HG03378 (cell line): ENCODE measurements around the gene RPS6KA2.
A peak's percentile ranks its signal among the peaks of the same experiment; 100 is the strongest.

Experiments
- ATAC-seq: cut with Tn5 transposase; IDR thresholded peaks from one replicate; pipeline ENCODE4 v1.9.1; 2021; ENCODE audit warnings: mild to moderate bottlenecking, moderate library complexity; ENCODE audit not compliant: unreplicated experiment

RPS6KA2 gene

DNA sequence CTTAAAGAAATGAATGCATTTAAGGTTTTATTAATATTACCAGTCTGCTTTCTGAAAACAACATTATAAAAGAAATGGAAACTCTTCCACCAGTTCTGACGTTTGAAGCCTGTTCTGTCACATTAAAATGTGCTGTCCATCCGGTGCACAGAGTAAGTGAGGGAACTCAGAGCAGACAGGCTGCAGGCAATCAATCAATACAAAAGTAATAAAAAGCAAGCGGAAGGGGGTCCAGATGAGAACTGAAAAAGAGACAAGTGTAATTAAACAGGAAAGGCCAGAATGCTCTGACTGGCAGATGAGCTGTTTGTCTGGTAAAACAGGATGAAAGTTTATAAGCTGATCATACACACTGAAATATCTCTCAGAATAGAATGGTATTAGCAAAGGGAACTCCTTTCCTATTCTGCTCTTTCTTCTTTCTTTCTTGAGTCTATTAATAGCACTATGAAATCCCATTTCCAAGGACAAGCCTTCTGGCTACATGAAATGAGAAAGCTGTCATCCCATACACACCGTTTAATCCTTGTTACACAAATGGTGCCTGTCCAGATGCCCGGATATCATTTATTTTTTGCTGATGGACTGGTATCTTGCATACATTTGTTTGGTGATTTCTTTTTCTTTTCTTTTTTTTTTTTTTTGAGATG, 134.8 kb downstream of the RPS6KA2 start:
- ATAC-seq, result no peak

DNA sequence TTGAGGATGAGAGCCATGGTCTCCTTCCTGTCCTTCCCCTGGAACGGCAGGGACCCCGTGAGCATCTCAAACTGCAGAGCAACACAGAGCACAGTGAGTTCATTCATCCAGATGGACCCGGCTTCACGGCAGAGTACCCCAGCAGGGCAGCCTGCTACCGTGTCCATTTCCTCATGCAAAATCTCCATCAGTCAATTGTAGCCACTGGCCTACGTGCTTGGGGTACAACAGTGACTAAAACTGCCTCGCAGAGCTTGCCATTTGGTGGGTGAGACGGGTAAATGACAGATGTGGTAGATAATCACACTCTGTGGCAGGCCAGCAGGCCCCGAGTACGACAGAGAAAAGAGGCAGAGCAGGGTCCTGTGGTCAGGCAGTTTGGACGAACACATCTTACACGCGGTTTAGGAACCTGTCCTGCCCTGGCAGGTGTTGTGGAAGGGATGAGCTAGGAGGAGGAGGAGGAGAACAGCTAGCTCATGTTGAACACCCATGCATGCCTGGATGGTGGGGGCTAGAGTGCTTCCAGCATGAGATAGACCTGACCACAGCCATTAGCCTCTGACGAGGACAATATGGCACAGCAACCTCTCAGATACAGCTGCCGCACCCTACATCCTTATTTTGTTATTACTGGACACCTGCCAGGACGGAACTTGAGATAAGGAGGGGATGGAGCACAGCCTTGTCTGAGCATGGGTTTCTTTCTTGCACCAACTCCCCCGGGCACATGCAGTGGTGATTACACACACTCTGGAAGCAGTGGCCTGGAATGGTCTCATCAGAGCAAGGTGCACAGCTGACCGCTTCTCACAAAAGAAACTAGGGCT, 136.2 kb downstream of the RPS6KA2 start:
- no peak for ATAC-seq

DNA sequence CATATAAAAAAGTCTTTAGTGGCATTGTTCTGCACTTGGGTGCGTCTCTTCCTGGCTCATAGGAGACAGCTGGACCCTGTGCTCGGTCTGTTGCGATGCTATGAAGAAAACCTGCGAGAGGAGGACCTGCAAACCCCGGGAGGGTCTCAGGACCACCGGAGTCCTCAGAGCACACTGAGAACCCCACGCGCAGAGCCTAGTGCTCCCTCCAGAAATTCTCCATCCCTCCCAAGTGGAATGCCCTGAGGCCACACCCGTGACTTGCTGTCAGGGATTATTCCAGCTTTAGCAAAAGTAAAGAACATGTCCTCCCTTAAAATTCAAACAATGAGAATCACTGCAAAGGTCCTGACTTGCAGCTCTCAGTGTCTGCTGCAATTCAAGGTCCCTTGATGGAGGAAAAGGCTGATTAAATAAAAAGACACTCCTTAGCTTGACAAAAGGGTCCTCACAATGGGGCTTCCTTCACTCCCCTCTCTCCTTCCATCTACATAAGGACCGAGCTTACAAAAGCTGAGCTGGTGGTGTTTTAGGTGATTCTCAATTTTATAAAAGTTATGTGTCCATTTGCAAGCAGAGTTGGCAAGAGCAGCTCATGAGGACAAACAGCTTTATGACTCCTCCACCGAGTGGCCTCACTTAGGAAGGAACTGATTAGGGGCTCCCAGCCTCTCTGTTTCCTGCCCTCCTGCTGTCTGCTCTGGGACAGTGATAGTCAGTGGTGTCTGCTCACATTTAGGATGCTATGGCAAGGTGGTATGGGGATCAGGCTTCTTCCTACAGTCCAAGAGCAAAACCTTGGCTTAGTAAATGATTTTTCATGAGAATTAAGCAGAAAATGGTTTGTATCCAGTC, 137.5 kb downstream of the RPS6KA2 start:
- ATAC-seq, result no peak

DNA sequence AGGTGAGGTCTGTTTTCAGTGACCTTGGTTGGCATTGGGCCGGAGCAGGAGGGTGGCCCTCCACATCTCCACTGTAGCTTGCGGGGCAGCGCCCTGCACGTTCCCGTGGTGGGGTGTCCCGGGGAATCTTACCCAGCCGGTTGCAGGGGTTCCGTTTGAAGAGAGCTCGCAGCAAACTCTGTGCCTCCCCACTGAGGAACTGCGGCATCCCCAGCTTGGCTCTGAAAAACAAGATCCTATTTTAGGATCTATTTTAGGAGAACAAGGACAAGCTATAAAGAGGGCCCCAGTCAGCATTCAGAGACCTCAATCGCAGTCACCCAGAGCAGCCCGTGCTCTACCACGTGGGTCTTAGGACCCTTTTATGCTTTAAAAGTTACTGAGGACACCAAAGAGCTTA, 138.3 kb downstream of the RPS6KA2 start:
- no peak for ATAC-seq

DNA sequence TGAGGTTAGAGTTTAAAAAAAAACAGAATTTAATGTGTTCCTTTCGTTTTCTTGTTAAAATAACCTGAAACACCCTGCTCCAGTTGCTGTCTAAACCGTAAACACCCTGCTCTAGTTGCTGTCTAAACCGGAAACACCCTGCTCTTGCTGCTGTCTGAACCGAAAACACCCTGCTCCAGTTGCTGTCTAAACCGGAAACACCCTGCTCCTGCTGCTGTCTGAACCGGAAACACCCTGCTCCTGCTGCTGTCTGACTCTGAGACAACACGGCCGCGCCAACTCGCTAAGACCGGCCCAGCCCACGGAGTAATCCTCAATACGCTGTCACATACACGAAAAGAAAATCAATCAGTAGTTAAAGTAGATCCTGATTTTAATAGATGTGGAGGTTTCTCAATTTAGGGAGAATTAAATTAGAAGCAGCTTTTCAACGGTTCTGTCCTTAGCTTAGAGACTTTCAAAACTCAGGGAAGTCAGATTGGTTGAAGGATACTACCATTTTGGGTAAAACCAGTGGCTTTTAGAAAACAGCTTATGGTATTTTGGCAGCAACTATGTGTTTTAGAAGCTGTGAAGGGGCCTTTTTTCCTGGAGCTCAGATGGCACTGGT, 138.9 kb downstream of the RPS6KA2 start:
- ATAC-seq, result peak; percentile 91

DNA sequence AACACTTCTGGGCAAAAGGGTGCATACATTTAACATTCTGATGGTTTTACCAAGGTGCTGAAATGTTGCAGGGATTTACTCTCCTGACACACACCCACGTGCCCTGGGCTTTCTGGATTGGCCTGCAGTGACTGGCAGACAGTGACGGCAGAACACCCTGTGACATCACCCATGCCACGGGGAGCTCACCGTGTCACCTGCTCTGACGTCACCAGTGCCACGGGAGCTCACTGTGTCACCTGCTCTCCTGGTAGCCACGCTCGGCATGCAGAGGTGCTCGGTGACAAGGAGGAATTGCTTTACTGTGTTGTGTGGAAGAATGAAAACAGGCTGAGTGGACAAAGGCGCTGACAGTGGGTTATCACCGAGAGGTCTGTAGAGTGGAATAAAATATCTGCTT, 139.9 kb downstream of the RPS6KA2 start:
- ATAC-seq, result no peak

DNA sequence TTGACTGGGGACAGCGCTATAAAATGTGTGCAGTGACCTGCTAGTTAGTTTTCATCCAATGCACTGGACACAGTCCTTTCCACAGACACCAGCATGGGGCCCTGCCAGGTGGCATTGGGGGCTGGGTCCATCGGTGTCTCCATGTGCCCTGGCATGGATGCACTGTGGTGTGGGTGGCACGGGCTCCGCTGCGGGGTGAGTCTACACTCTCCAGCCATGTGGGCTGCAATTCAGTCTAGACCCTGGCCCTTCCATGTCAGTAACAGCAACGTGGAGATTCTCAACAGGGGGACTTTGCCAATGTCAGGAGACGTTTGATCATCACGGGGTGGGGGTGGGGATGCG, 140.5 kb downstream of the RPS6KA2 start:
- no peak for ATAC-seq

DNA sequence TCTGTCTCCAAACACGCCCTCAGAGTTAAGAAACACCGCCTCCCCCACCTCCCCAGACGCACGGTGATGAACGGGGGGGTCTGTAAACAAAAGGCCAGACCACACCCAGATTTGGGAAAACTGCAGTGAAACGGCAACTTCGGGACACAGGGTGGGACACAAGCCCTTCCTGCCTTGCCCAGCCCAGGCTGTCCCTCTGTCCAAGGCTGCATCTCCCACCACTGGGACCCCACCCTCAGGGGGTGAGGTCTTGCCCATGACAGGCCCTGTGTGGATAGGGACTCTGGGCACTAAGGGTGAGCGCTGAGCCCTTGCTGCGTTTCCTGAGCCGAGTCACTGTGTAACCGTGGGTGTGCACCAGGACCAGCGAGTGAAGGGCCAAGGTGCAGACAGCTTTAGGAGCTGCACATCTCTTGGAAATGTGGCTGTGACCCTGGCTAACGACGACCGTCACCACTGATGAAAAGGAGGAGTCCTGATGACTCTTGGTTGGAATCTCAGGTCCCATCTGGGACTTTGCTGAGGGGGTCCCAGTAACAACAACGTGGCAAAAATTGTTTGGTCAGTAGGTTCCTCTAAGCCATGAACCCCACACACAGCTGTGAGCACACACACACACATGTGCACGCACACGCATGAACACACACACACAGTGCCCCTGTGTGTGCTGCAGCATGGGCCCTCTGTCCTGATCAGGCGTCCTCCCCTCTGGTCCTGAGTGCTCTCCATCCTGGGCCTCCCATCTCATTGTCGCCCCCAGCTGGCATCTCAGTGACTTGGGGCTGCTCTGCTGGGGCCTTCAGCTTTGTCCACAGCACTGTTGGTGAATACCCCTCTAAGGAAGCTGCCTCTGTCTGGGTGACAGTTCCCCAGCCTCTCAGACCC, 141.2 kb downstream of the RPS6KA2 start:
- no peak for ATAC-seq

DNA sequence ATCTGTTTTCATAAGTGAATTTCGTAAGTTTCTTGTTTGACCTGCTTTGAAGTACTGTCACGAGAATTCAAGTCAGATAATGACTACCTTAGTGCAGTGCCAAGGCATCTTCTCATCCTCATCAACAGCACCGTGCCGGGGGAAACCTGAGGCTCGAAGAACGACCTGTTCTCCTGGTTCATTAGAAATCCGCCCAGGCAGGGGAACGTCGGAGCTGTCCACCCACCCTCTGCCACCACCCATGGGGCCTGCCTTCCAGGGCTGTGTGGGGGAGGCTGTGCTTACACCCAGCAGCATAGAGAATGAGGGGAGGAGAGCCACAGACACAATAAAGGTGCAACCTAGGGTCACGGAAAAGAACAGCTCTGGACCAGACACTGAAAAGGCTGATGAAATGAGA, 142.2 kb downstream of the RPS6KA2 start:
- no peak for ATAC-seq

DNA sequence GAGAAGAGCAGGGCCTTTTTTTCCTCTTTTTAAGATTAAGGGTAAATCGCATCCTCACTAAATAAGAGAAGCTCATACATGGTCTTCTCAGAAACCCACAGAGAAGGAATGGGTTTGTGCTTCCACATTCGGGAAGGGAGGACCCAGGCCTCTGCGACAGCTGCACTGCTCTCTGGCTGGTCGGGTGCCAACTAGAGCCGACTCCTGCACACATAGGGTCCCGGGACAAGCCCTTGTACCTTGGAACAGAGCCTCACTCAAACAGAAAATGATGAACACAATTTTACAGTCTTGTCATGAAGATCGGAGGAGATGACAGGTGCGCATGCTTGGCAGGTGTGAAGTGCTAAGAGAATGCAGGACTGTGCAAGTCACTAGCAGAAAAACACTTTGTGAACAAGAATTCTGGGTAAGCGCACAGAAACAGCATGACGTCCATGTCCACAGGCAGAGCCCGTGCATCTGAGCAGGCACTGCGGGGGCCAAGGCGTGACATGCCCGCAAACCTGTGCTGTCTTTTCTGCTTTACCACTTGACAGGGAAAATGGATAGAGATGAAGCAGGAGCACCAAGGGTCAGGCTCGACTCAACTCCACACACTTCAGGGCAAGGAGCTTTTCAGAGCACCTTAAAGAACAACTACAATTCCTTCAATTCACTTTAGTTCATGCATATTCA, 143.3 kb downstream of the RPS6KA2 start:
- ATAC-seq, result no peak

DNA sequence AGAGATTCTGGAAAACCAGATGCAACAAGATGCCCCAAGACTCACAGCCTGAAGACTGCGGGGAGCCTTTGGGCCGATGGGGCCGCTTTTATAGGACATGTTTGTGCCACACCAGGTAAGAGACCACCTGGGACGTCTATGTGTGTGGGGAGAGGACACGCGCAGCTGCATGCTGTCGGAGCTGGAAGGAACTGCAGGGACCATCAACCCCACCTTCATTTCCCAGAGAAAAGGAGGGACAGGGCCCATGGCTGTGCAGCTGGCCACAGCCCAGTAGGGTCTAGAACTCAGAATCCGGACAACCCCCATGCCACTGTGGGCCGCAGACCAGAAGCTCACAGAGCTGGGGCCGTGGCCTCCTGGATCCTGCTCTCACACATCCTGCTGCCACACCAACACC, 144.0 kb downstream of the RPS6KA2 start:
- no peak for ATAC-seq

DNA sequence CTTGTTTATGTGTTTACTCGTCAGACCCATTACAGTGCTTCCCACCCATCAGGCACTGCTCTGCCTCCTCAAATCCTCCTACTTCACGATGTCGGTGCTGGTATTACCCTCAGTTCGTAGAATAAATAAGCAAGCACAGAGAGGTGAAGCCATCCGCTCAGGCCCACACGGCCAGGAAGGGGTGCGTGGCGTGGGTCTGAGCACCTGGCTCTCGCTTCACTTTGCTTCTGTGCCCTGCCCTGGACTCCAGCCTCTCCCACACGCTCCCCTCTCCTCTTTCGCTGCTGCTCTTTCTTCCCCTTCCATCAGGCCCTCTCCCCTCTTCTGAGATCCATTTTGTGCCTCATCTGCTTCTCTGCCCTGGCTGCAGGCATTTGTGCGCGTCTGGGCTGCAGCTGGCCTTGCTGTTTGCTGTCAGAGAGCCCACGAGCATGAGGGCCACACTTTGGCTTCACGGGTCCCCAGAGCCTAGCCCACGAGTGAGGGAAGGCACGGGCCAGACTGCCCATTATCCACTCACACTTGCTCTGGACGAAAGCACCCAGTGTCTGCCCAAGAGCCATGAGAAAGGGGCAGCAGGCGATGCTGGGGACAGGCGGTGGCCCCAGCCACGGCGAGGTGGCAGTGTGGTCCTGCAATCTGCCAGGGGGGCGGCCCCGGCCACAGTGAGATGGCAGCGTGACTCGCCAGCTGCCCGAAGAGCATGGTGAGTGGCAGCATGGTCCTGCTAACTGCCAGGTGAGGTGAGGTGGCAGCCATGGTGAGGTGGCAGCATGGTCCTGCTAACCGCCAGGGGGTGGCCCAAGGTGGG, 148.1 kb downstream of the RPS6KA2 start:
- no peak for ATAC-seq

DNA sequence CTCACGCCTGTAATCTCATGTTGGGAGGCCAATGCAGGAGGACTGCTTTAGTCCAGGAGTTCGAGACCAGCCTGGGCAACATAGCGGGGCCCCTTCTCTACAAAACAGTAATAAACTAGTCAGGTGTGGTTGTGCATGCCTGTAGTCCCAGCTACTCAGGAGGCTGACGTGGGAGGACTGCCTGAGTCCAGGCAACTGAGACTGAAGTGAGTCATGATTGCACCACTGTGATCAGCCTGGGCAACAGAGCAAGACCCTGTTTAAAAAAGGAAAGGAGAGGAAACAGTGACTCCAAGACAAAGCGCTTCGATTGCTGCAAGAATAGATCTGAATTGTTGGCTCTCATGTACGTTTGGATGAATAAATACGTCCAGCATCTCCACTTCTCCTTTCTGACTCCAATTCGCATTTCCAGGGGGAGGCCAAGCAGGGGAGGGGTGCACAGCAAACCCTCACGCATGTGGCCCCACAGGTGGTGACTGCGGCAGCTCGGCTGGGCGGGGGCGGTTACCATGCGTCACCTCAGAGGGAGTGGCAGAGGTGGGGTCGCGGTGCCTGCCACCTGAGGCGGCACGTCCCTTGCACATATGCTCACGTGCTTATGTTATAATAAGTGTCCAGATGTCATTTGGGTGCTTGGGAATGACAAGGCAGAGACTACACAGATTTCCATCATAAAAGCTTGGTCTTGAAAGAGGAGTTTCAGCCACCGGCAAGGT, 149.2 kb downstream of the RPS6KA2 start:
- no peak for ATAC-seq

DNA sequence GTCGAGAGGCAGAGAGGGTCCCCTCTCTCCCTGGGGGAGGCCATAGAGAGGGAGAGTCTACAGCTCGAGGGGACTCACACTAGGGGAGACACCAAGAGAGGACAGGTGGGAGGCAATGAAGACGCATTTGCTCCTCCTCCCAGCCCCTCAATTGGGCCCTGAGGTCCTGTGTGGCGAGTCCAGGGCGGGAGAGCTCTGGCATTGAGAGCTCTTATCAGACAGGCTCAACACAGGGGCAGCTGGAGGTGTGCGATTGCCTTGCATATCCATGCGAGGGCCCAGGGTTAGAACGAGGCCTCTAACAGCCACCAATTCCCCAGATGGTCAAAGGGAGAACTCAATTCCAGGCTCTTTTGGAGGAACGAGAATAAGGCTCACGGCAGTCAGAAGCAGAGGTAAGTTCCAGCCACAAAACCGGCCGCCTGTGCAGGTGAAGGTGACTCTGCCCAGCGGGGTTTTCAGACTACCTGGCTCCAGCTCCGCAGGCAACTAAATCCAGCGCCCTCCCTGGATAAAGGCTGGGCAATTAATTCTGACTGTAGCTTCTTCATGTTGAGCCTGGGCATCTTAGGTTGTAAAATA, 150.3 kb downstream of the RPS6KA2 start:
- no peak for ATAC-seq

DNA sequence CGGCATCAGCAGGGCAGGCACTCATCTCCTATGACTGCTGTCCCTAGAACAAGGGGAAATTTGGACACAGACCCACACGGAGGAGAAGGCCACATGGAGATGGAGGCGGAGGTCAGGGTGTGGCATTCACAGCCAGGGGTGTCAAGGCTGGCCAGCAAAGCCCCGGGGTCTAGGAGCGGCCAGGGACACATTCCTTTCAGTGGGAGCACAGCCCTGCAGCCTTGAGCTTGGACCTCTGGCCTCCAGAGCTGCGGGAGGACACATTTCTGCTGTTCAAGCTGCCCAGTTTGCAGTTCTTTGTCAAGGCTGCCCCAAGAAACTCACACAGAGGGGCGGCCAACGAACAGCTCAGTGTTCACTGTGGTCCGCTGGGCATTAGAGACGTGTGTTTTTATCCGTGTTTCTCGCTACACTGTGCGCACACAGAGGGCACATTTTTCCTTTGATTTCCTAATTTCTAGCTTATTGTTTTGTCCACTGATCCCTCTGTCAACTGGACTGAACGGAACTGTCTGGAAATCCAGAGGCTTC, 150.9 kb downstream of the RPS6KA2 start:
- ATAC-seq, result no peak

DNA sequence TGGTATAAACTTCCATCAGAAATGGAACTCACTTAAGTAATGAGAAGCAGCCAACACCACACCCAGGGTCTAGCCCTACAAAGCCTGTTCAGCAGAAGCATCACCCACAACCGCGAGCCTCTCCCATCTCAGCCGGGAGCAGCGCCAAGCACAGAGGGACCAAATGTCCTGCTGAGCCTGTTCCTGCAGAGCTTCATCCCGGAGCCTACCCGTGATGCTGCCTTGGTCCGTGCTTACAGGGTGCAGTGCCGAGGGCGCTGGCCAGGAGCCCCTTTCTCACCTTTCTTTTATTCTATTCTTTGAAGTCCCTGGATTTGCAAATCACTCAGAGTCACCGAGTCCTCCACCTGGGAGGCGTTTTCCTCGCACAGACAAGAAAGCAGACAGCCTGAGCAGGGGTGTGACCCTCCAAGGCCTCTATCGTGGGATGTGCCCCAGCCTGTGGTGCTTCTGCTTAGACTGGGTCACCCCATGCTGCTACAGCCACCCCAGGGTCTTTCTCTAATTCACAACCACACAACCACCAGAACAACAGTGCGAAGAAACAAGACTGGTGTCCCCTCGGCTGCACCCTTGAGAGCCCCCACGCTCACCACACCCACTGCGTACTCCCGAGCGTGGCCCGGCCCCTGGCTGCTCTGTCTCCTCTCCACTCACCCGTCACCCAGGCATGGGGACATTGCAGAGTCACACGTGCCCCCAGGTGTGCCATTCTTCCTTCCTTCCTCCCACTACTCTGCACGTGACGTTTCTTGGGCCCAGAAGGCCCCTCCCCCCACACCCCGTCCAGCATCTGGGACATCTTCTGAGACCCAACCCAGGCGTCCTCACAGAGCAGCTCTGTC, 152.1 kb downstream of the RPS6KA2 start:
- ATAC-seq, result no peak
